PC-3 (cell line): ENCODE measurements around the gene IFT172. TPM values are rescaled to one million over a fixed set of nuclear protein-coding genes. Genes with fewer than 3 reads are reported as not detected.

Source experiments
- ATAC-seq: fragments of 200-7000 bp; cut with Tn5 transposase; 2 replicates; pipeline ENCODE4 v1.9.1; 2020; ENCODE audit warnings: mild to moderate bottlenecking, moderate library complexity
- BruUV-seq: library from RNA; stranded (reverse); fragments of 400-500 nt; replicated peaks from 2 replicates; lab custom pipeline; 2021; lab: Mats Ljungman, UMichigan
- CTCF ChIA-PET: fragments of 300-600 bp; sonication (Branson Sonifier 250); formaldehyde crosslinking; loops from one replicate; lab custom pipeline; 2022; ENCODE audit warnings: antibody characterized with exemption; lab: Charles Lee
- POLR2A ChIA-PET: fragments of 300-600 bp; sonication (Branson Sonifier 250); formaldehyde crosslinking; loops from one replicate; lab custom pipeline; 2022; ENCODE audit warnings: antibody characterized with exemption; ENCODE audit not compliant: unreplicated experiment; lab: Charles Lee
- DNase-seq: peaks from one replicate; pipeline ENCODE4 v3.0.0-alpha.2; 2015
- H2AFZ ChIP-seq: fragments of 300-600 bp; sonication (generic); 2 replicates; pipeline ENCODE4 v1.6.0; 2016; ENCODE audit warnings: antibody characterized with exemption, low read length
- H3F3A ChIP-seq: fragments of 300-600 bp; sonication (generic); one replicate; pipeline ENCODE4 v1.6.0; 2017; ENCODE audit warnings: antibody characterized with exemption, low read length, control low read depth, mild to moderate bottlenecking; ENCODE audit not compliant: unreplicated experiment
- H3K27ac ChIP-seq: fragments of 300-600 bp; sonication (generic); 2 replicates; pipeline ENCODE4 v1.5.1; 2016; ENCODE audit warnings: mild to moderate bottlenecking, low read length
- H3K27me3 ChIP-seq: fragments of 300-600 bp; sonication (generic); 2 replicates; pipeline ENCODE4 v1.6.1; 2016; ENCODE audit warnings: low read length, mixed read lengths
- H3K36me3 ChIP-seq: fragments of 300-600 bp; sonication (generic); 2 replicates; pipeline ENCODE4 v1.6.1; 2016; ENCODE audit warnings: low read depth, mixed run types, low read length, mixed read lengths
- H3K4me1 ChIP-seq: fragments of 300-600 bp; sonication (generic); 2 replicates; pipeline ENCODE4 v1.5.1; 2016; ENCODE audit warnings: low read length; ENCODE audit not compliant: insufficient read depth
- H3K4me2 ChIP-seq: fragments of 300-600 bp; sonication (generic); 2 replicates; pipeline ENCODE4 v1.6.0; 2016; ENCODE audit warnings: low read length
- H3K4me3 ChIP-seq: fragments of 300-600 bp; sonication (generic); 2 replicates; pipeline ENCODE4 v1.5.1; 2016; ENCODE audit warnings: mild to moderate bottlenecking, low read length, mixed read lengths
- H3K79me2 ChIP-seq: fragments of 300-600 bp; sonication (generic); 2 replicates; pipeline ENCODE4 v1.6.1; 2017; ENCODE audit warnings: low read length, mixed read lengths
- H3K9ac ChIP-seq: fragments of 300-600 bp; sonication (generic); 2 replicates; pipeline ENCODE4 v1.6.0; 2016; ENCODE audit warnings: mild to moderate bottlenecking, low read length
- H3K9me2 ChIP-seq: fragments of 300-600 bp; sonication (generic); replicated peaks from 2 replicates; pipeline ENCODE4 v1.6.1; 2016; ENCODE audit warnings: mixed run types, low read length, mixed read lengths
- H3K9me3 ChIP-seq: fragments of 300-600 bp; sonication (generic); 2 replicates; pipeline ENCODE4 v1.6.1; 2016; ENCODE audit warnings: low read length, mixed read lengths
- H4K20me1 ChIP-seq: fragments of 300-600 bp; sonication (generic); 2 replicates; pipeline ENCODE4 v1.6.1; 2016; ENCODE audit warnings: low read length, mixed read lengths
- CTCF ChIP-seq: fragments of 300-600 bp; sonication (generic); conservative IDR thresholded peaks from 2 replicates; pipeline ENCODE4 v1.5.1; 2017; ENCODE audit warnings: antibody characterized with exemption, low read depth, mild to moderate bottlenecking, low read length
- EZH2 ChIP-seq: fragments of 300-600 bp; sonication (generic); IDR thresholded peaks from one replicate; pipeline ENCODE4 v1.6.1; 2017; ENCODE audit warnings: antibody characterized with exemption, mild to moderate bottlenecking, low read length; ENCODE audit not compliant: unreplicated experiment
- EZH2phosphoT487 ChIP-seq: fragments of 300-600 bp; sonication (generic); IDR thresholded peaks from 2 replicates; pipeline ENCODE4 v1.6.1; 2018; ENCODE audit warnings: mild to moderate bottlenecking, antibody characterized with exemption, low read length, borderline replicate concordance
- intact Hi-C: fragments of 100-400 bp; cut with micrococcal nuclease; formaldehyde crosslinking; loops from 2 replicates; pipeline ENCODE4 v1.9.0; 2023
- total RNA-seq: library from RNA; depleted of rRNA; stranded (reverse); fragments of >200 nt; gene quantifications from 2 replicates; pipeline ENCODE4 v1.2.3, GENCODE V29; 2014

Gene IFT172
- total RNA-seq, 1 experiment from 2014 or later: 22.9 TPM

GRCh38 chr2:27489118-27489497 lies 435 bp downstream of the IFT172 start:
- peak overlapping the region; percentile 93 for H3K4me2 ChIP-seq
- peak overlapping the region; percentile 42 for H3K9ac ChIP-seq
- BruUV-seq: TSS peak; percentile 64
- DNase-seq: no peak
- H4K20me1 ChIP-seq: no peaks in the 10 kb centered on the region
- no peaks in the 10 kb centered on the region for H3K9me2 ChIP-seq
- ChIA-PET CTCF (no interaction called here), POLR2A (no interaction called here)
- no peaks in the 10 kb centered on the region for H3K36me3 ChIP-seq
- no peaks in the 10 kb centered on the region for H3K9me3 ChIP-seq
- H3F3A ChIP-seq: no peaks in the 10 kb centered on the region
- ATAC-seq: no peak; the same call in 1 of the 2 replicates
- TF ChIP-seq CTCF (no peak), EZH2phosphoT487 (no peak), EZH2 (no peak)
- no peaks in the 10 kb centered on the region for H3K27me3 ChIP-seq
- 0 out of 2 replicates have a peak overlapping the region, but pooled peaks have one; percentile 0 for H3K27ac ChIP-seq
- intact Hi-C loops: loop anchor here (1.0 kb wide), 1 partner anchor 139 kb away; no protein-coding TSS in a partner anchor
- H3K4me1 ChIP-seq: peaks cover 13% of the 10 kb centered on the region
- H2AFZ ChIP-seq: peak overlapping the region; percentile 82
- H3K79me2 ChIP-seq: 0 out of 2 replicates have a peak, but pooled peaks cover 5% of the 10 kb centered on the region
- H3K4me3 ChIP-seq: peak overlapping the region; percentile 71

DNA sequence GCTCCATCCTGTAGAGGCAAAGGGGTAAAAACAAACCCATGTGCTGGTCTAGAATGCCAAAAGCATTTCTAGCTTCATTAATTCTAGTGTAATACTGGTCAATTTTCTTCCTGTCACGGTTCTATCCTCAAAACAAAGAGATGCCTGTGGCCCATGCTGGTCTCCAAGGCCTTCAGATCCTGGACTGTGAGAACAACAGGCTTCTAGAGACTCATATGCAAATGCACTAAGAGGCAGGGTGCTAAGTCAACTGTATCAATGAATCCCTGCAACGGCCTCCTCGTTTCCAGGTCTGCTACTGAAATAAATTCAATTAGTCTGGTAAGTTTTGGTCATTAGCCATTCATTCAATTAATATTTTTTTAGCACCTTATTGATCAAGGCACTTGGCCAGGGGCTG lies 4.0 kb downstream of the IFT172 start:
- Histone ChIP-seq H3F3A (no peaks in the 10 kb centered on the region), H3K4me2 (no peak overlapping the region), H3K9me2 (no peaks in the 10 kb centered on the region), H3K4me1 (peaks cover 13% of the 10 kb centered on the region), H3K4me3 (no peak overlapping the region), H2AFZ (no peak overlapping the region), H3K27ac (no peak overlapping the region), H3K9me3 (no peaks in the 10 kb centered on the region), H3K79me2 (0 out of 2 replicates have a peak, but pooled peaks cover 5% of the 10 kb centered on the region), H3K9ac (no peak overlapping the region), H4K20me1 (no peaks in the 10 kb centered on the region), H3K27me3 (no peaks in the 10 kb centered on the region), H3K36me3 (no peaks in the 10 kb centered on the region)
- no peak for TF ChIP-seq EZH2
- no peak for TF ChIP-seq CTCF
- no peak for TF ChIP-seq EZH2phosphoT487
- BruUV-seq: no TSS peak
- ChIA-PET POLR2A (interaction anchor here (0.6 kb wide), 1 partner anchor 20 kb away, joined by 11 read pairs; no protein-coding TSS in a partner anchor), CTCF (no interaction called here)
- no peak for DNase-seq
- intact Hi-C loops: no loop called here
- no peak for ATAC-seq

DNA sequence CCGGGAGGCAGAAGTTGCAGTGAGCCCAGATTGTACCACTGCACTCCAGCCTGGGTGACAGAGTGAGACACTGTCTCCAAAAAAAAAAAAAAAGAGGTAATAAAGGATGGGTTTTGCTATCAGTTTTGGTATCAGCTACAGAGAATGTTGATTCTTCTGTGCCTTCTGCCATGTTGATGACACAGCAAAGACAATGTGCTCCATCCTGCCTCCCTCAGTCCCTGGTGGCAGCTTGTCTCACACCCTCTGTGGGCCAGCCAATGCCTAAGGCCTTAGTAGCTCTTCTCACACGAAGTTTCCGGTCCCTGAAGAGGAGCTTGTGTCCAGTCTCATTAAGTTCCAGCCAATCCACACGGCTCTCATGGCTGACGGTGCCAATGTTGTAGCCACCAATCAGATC lies 17.6 kb downstream of the IFT172 start:
- Histone ChIP-seq H3K4me1 (no peaks in the 10 kb centered on the region), H3K9me3 (no peaks in the 10 kb centered on the region), H3K4me2 (no peak overlapping the region), H3K27me3 (no peaks in the 10 kb centered on the region), H4K20me1 (no peaks in the 10 kb centered on the region), H3K27ac (no peak overlapping the region), H3K79me2 (no peaks in the 10 kb centered on the region), H3K4me3 (no peak overlapping the region), H3K36me3 (peaks cover 11% of the 10 kb centered on the region; the same call in 1 of the 2 replicates), H2AFZ (no peak overlapping the region), H3F3A (no peaks in the 10 kb centered on the region), H3K9ac (no peak overlapping the region), H3K9me2 (no peaks in the 10 kb centered on the region)
- intact Hi-C loops: no loop called here
- no TSS peak for BruUV-seq
- ChIA-PET POLR2A (no interaction called here), CTCF (no interaction called here)
- DNase-seq: no peak
- no peak for TF ChIP-seq EZH2
- TF ChIP-seq EZH2phosphoT487: no peak
- ATAC-seq: no peak
